HCT116 (cell line): Measurements from ENCODE around the gene ACAP3. TPM values are rescaled to one million over a fixed set of nuclear protein-coding genes. Genes with fewer than 3 reads are reported as not detected.

ENCODE experiments used
- ATAC-seq: fragments of 200-7000 bp; cut with Tn5 transposase; 2 replicates; pipeline ENCODE4 v1.9.1; 2020; ENCODE audit warnings: mild to moderate bottlenecking, moderate library complexity
- BruUV-seq: library from RNA; stranded (reverse); fragments of 400-500 nt; replicated peaks from 2 replicates; lab custom pipeline; 2021; lab: Mats Ljungman, UMichigan
- CTCF ChIA-PET: fragments of 300-600 bp; sonication (Branson Sonifier 250); formaldehyde crosslinking; loops from one replicate; lab custom pipeline; 2021; ENCODE audit warnings: antibody characterized with exemption; lab: Charles Lee
- POLR2A ChIA-PET: fragments of 300-600, 350-600 bp; sonication (Branson Sonifier 250); formaldehyde crosslinking; loops from one replicate; lab custom pipeline; 2021; ENCODE audit warnings: antibody characterized with exemption; lab: Charles Lee
- RAD21 ChIA-PET, 2 experiments: fragments of 300-600 bp; sonication (Branson Sonifier 250); formaldehyde crosslinking; loops; one replicate each; lab custom pipeline; 2023; ENCODE audit warnings: low total read pairs in 2 of 2; ENCODE audit not compliant: uncharacterized antibody in 2 of 2, unreplicated experiment in 2 of 2, low non-redundant PET in 1 of 2; lab: Charles Lee
- DNase-seq: peaks from one replicate; pipeline ENCODE4 v3.0.0-alpha.2; 2010; ENCODE audit warnings: low read depth, low spot score
- H2AFZ ChIP-seq: fragments of 200-600 bp; shearing (Covaris generic), sonication (generic); 2 replicates; pipeline ENCODE4 v1.6.1; 2017; ENCODE audit warnings: low read depth, mixed run types, mixed read lengths, antibody characterized with exemption, low read length; ENCODE audit not compliant: poor library complexity, severe bottlenecking
- H3K27ac ChIP-seq: 2 replicates; pipeline ENCODE4 v1.5.1; 2012; ENCODE audit warnings: low read depth, low read length
- H3K27me3 ChIP-seq: fragments of 200-600 bp; sonication (generic); 2 replicates; pipeline ENCODE4 v1.6.1; 2016; ENCODE audit warnings: mixed run types, low read length, mixed read lengths; ENCODE audit not compliant: insufficient read depth
- H3K36me3 ChIP-seq, 2 experiments: fragments of 200-500 bp in 1 of 2; fragments of 200-600 bp in 1 of 2; sonication (Bioruptor generic) in 1 of 2; sonication (generic) in 1 of 2; 2 replicates each; pipeline versions ENCODE4 v1.5.1 to v1.6.1; 2014 to 2016; ENCODE audit warnings: low read length in 2 of 2, inconsistent platforms in 1 of 2, mixed read lengths in 1 of 2, mixed run types in 1 of 2; ENCODE audit not compliant: insufficient read depth in 2 of 2, control insufficient read depth in 1 of 2
- H3K4me1 ChIP-seq, 2 experiments: fragments of 200-600 bp in 1 of 2; sonication (generic) in 1 of 2; 2 replicates each; pipeline versions ENCODE4 v1.5.1 to v1.6.1; 2012 to 2017; ENCODE audit warnings: low read length in 2 of 2, inconsistent platforms in 1 of 2, mild to moderate bottlenecking in 1 of 2, mixed read lengths in 1 of 2, mixed run types in 1 of 2, moderate library complexity in 1 of 2; ENCODE audit not compliant: insufficient read depth in 2 of 2, control insufficient read depth in 1 of 2
- H3K4me2 ChIP-seq: fragments of 200-600 bp; sonication (generic); 2 replicates; pipeline ENCODE4 v1.6.1; 2017; ENCODE audit warnings: mixed run types, low read length, mixed read lengths
- H3K4me3 ChIP-seq, 2 experiments: fragments of 200-600 bp in 1 of 2; sonication (generic) in 1 of 2; replicated peaks in 1 of 2; 2 replicates each; pipeline ENCODE4 v1.5.1; 2011 to 2016; ENCODE audit warnings: low read length in 2 of 2, control low read depth in 1 of 2, low read depth in 1 of 2, mild to moderate bottlenecking in 1 of 2, mixed read lengths in 1 of 2, mixed run types in 1 of 2
- H3K79me2 ChIP-seq: fragments of 200-600 bp; sonication (generic); 2 replicates; pipeline ENCODE4 v1.6.1; 2017; ENCODE audit warnings: mild to moderate bottlenecking, mixed run types, low read length, moderate library complexity, mixed read lengths; ENCODE audit not compliant: insufficient read depth
- H3K9ac ChIP-seq: fragments of 200-600 bp; sonication (generic); 2 replicates; pipeline ENCODE4 v1.6.1; 2016; ENCODE audit warnings: low read length, mixed read lengths
- H3K9me2 ChIP-seq: fragments of 200-600 bp; sonication (generic), shearing (Covaris generic); 2 replicates; pipeline ENCODE4 v1.6.1; 2017; ENCODE audit warnings: mixed run types, mild to moderate bottlenecking, moderate library complexity; ENCODE audit not compliant: insufficient read depth
- H3K9me3 ChIP-seq, 2 experiments: fragments of 200-500 bp in 1 of 2; fragments of 200-600 bp in 1 of 2; sonication (Bioruptor generic) in 1 of 2; sonication (generic) in 1 of 2; 2 replicates each; pipeline ENCODE4 v1.6.1; 2014 to 2017; ENCODE audit warnings: low read length in 2 of 2, mixed read lengths in 2 of 2, inconsistent platforms in 1 of 2, low read depth in 1 of 2, mild to moderate bottlenecking in 1 of 2, mixed run types in 1 of 2, moderate library complexity in 1 of 2; ENCODE audit not compliant: control insufficient read depth in 1 of 2, insufficient read depth in 1 of 2
- H4K20me1 ChIP-seq: fragments of 200-600 bp; sonication (generic), shearing (Covaris generic); 2 replicates; pipeline ENCODE4 v1.6.1; 2017; ENCODE audit warnings: mixed run types, mild to moderate bottlenecking, moderate library complexity; ENCODE audit not compliant: insufficient read depth
- CBX3 ChIP-seq: IDR thresholded peaks from 2 replicates; pipeline ENCODE4 v1.6.1; 2012; ENCODE audit warnings: low read depth
- EZH2 ChIP-seq: fragments of 200-600 bp; sonication (generic); IDR thresholded peaks from 2 replicates; pipeline ENCODE4 v1.6.1; 2017; ENCODE audit warnings: antibody characterized with exemption, mixed run types
- RAD21 ChIP-seq: IDR thresholded peaks from 2 replicates; pipeline ENCODE4 v1.6.1; 2012; ENCODE audit warnings: low read depth, mild to moderate bottlenecking
- REST ChIP-seq: IDR thresholded peaks from 2 replicates; pipeline ENCODE4 v1.6.1; 2012; ENCODE audit warnings: low read depth
- SP1 ChIP-seq: IDR thresholded peaks from 2 replicates; pipeline ENCODE4 v1.6.1; 2012; ENCODE audit warnings: low read depth
- SRF ChIP-seq: IDR thresholded peaks from 2 replicates; pipeline ENCODE4 v1.6.1; 2012; ENCODE audit warnings: low read depth
- intact Hi-C: fragments of 100-400 bp; cut with micrococcal nuclease; formaldehyde crosslinking; loops from 2 replicates; pipeline ENCODE4 v1.10.0; 2022
- total RNA-seq: library from RNA; stranded (reverse); gene quantifications from one replicate; pipeline ENCODE4 v1.2.1, GENCODE V29; 2021; ENCODE audit not compliant: unreplicated experiment
- TF ChIP-seq, protein P1 (sequence below): IDR thresholded peaks from 2 replicates; pipeline ENCODE4 v1.6.1; 2012

ACAP3 gene
- total RNA-seq, 1 experiment from 2014 or later, result 38.8 TPM

GRCh38 chr1:1259951-1260600, 47.7 kb downstream of the ACAP3 start:
- H3K27me3 ChIP-seq, result no peaks in the 10 kb centered on the region
- H3K9me2 ChIP-seq, result no peaks in the 10 kb centered on the region
- RAD21 ChIA-PET, result no interaction called here
- CTCF ChIA-PET, result no interaction called here
- no peak for ATAC-seq
- H2AFZ ChIP-seq, result no peak overlapping the region
- H3K4me2 ChIP-seq, result no peak overlapping the region
- H3K9me3 ChIP-seq, result no peaks in the 10 kb centered on the region
- H3K36me3 ChIP-seq, result peaks cover 32 to 53% of the 10 kb centered on the region in 2 experiments; a peak in 3 of 4 replicates
- no peak for TF ChIP-seq SP1
- TF ChIP-seq RAD21, result no peak
- TF ChIP-seq EZH2, result no peak
- no peak for TF ChIP-seq SRF
- TF ChIP-seq CBX3, result no peak
- TF ChIP-seq REST, result no peak
- TF ChIP-seq, protein P1, sequence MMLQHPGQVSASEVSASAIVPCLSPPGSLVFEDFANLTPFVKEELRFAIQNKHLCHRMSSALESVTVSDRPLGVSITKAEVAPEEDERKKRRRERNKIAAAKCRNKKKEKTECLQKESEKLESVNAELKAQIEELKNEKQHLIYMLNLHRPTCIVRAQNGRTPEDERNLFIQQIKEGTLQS, result no peak
- TF ChIP-seq, all 23 proteins: peak for 0
- peaks cover 21% of the 10 kb centered on the region for H3K79me2 ChIP-seq
- DNase-seq, result no peak
- no peak overlapping the region for H3K4me3 ChIP-seq
- H3K4me1 ChIP-seq, result peaks cover 0 to 3% of the 10 kb centered on the region in 2 experiments; a peak in 1 of 4 replicates
- H3K9ac ChIP-seq, result no peak overlapping the region
- POLR2A ChIA-PET, result no interaction called here
- BruUV-seq, result no TSS peak
- no peak overlapping the region for H3K27ac ChIP-seq
- intact Hi-C loops, result no loop called here
- no peaks in the 10 kb centered on the region for H4K20me1 ChIP-seq
